A673 (cell line): ENCODE data around the gene CES3. TPM values are rescaled to one million over a fixed set of nuclear protein-coding genes. Genes with fewer than 3 reads are reported as not detected.

ENCODE experiments used
- BruUV-seq: library from RNA; stranded (reverse); fragments of 400-500 nt; replicated peaks from 2 replicates; lab custom pipeline; 2021; lab: Mats Ljungman, UMichigan
- CTCF ChIA-PET: fragments of 300-600 bp; sonication (Branson Sonifier 250); formaldehyde crosslinking; loops from one replicate; lab custom pipeline; 2022; ENCODE audit warnings: antibody characterized with exemption; lab: Charles Lee
- POLR2A ChIA-PET: fragments of 300-600 bp; sonication (Branson Sonifier 250); formaldehyde crosslinking; loops from one replicate; lab custom pipeline; 2022; ENCODE audit warnings: antibody characterized with exemption; ENCODE audit not compliant: low non-redundant PET; lab: Charles Lee
- DNase-seq: peaks from one replicate; pipeline ENCODE4 v3.0.0-alpha.2; 2015; ENCODE audit warnings: low spot score
- H3K27ac ChIP-seq: fragments of 200-600 bp; sonication (generic); 2 replicates; pipeline ENCODE4 v1.5.1; 2016; ENCODE audit warnings: mixed run types, low read depth, mild to moderate bottlenecking, mixed read lengths, antibody characterized with exemption, low read length; ENCODE audit not compliant: poor library complexity, severe bottlenecking
- H3K27me3 ChIP-seq: fragments of 200-600 bp; sonication (generic); replicated peaks from 2 replicates; pipeline ENCODE4 v1.6.1; 2017; ENCODE audit warnings: mixed run types, low read depth, mild to moderate bottlenecking, mixed read lengths, antibody characterized with exemption, low read length; ENCODE audit not compliant: insufficient read depth, poor library complexity
- H3K36me3 ChIP-seq: fragments of 200-600 bp; sonication (generic); 2 replicates; pipeline ENCODE4 v1.6.1; 2016; ENCODE audit warnings: mixed run types, mild to moderate bottlenecking, mixed read lengths, antibody characterized with exemption, low read length; ENCODE audit not compliant: insufficient read depth, poor library complexity, severe bottlenecking
- H3K4me1 ChIP-seq: fragments of 200-600 bp; sonication (generic); 2 replicates; pipeline ENCODE4 v1.6.1; 2017; ENCODE audit warnings: mixed run types, mild to moderate bottlenecking, mixed read lengths, antibody characterized with exemption, low read length; ENCODE audit not compliant: insufficient read depth, poor library complexity, severe bottlenecking
- H3K4me3 ChIP-seq: fragments of 200-600 bp; sonication (generic); 2 replicates; pipeline ENCODE4 v1.5.1; 2016; ENCODE audit warnings: low read depth, mixed run types, mild to moderate bottlenecking, mixed read lengths, low read length; ENCODE audit not compliant: poor library complexity, severe bottlenecking
- H3K9me3 ChIP-seq: fragments of 200-600 bp; sonication (generic); 2 replicates; pipeline ENCODE4 v1.6.1; 2016; ENCODE audit warnings: mixed run types, low read depth, mild to moderate bottlenecking, mixed read lengths, antibody characterized with exemption, low read length; ENCODE audit not compliant: poor library complexity, severe bottlenecking
- EZH2 ChIP-seq: fragments of 200-600 bp; sonication (generic); IDR thresholded peaks from 2 replicates; pipeline ENCODE4 v1.6.1; 2017; ENCODE audit warnings: borderline replicate concordance, low read depth, mild to moderate bottlenecking, mixed read lengths, antibody characterized with exemption, low read length; ENCODE audit not compliant: poor library complexity, severe bottlenecking
- intact Hi-C: fragments of 100-400 bp; cut with micrococcal nuclease; formaldehyde crosslinking; loops from one replicate; pipeline ENCODE4 v1.10.0; 2022; ENCODE audit not compliant: unreplicated experiment
- total RNA-seq: library from RNA; stranded (reverse); gene quantifications from 2 replicates; pipeline ENCODE4 v1.2.3, GENCODE V29; 2021
- TF ChIP-seq, protein P1 (sequence below): fragments of 300-800, 200-600 bp; sonication (generic); conservative IDR thresholded peaks from 2 replicates; pipeline ENCODE4 v1.5.1; 2017; ENCODE audit warnings: low read depth, mild to moderate bottlenecking, antibody characterized with exemption, low read length, moderate library complexity, mixed read lengths

CES3 gene
- total RNA-seq, 1 experiment from 2014 or later: 3.9 TPM

DNA sequence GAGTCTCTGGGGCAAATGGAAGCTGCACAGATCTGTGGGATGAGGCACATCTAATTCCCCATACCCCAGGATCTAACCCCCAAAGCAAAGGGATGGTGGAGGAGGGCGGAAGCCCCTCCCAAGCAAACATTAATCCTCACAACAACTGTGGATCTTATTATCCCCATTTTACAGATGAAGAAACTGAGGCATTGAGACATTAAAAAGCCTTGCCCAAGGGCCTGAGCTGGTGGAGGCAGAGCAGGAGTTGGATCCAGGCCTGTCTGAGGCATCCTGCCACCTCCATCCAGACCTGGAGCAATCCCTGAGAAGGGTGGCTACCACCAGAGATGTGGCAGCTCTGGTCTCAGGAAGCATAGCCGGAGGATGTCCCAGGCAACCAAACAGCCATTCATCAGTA, 50.2 kb downstream of the CES3 start:
- TF ChIP-seq EZH2: no peak
- TF ChIP-seq, protein P1, sequence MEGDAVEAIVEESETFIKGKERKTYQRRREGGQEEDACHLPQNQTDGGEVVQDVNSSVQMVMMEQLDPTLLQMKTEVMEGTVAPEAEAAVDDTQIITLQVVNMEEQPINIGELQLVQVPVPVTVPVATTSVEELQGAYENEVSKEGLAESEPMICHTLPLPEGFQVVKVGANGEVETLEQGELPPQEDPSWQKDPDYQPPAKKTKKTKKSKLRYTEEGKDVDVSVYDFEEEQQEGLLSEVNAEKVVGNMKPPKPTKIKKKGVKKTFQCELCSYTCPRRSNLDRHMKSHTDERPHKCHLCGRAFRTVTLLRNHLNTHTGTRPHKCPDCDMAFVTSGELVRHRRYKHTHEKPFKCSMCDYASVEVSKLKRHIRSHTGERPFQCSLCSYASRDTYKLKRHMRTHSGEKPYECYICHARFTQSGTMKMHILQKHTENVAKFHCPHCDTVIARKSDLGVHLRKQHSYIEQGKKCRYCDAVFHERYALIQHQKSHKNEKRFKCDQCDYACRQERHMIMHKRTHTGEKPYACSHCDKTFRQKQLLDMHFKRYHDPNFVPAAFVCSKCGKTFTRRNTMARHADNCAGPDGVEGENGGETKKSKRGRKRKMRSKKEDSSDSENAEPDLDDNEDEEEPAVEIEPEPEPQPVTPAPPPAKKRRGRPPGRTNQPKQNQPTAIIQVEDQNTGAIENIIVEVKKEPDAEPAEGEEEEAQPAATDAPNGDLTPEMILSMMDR: no peak
- Histone ChIP-seq H3K36me3 (no peaks in the 10 kb centered on the region), H3K4me3 (no peak overlapping the region), H3K27me3 (no peaks in the 10 kb centered on the region), H3K27ac (no peak overlapping the region), H3K9me3 (no peaks in the 10 kb centered on the region), H3K4me1 (peaks cover 19% of the 10 kb centered on the region)
- CTCF ChIA-PET: no interaction called here
- intact Hi-C loops: loop anchor here (5.0 kb wide), 1 partner anchor 59 kb away; no protein-coding TSS in a partner anchor
- BruUV-seq: no TSS peak
- POLR2A ChIA-PET: no interaction called here
- DNase-seq: no peak

DNA sequence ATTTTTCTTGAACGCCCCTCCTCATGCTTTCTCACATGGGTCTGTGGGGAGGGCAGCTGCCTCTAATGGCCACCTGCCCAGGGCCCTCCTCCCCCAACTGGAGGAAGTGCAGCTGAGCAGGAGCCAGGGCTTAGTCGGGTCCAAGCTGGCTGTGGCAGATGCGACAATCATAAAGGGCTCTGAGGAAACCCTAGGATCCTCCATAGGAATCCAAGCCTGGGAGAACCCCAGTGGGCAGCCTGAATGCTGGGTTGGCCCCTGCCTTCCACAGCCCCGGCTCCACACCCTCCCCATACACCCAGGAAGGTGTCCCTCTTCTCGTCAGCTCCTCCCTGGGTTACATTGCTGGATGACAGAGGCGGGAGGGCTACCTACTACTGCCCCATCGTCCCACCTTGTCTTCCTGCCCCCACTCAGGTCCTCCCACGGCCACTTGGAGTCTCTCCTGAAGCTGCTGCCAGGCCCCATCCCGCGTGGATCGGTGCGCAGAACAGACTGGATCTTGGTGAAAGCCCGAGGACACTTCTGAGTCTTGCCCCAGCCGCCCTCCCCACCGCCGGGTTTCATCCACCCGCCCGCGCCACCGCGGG, 52.3 kb downstream of the CES3 start:
- peak overlapping the region; percentile 55 for H3K4me3 ChIP-seq
- H3K4me1 ChIP-seq: peaks cover 19% of the 10 kb centered on the region
- peak overlapping the region; percentile 90 for H3K27ac ChIP-seq
- no peaks in the 10 kb centered on the region for H3K36me3 ChIP-seq
- no peaks in the 10 kb centered on the region for H3K27me3 ChIP-seq
- ChIA-PET POLR2A (interaction anchor here (0.6 kb wide), 1 partner anchor 422 kb away, joined by 4 read pairs; no protein-coding TSS in a partner anchor), CTCF (interaction anchor here (0.5 to 2.7 kb wide), 6 partner anchors 13 to 142 kb away, joined by 3 to 12 read pairs (median 3); partner anchors contain the start of gene B3GNT9)
- DNase-seq: peak; percentile 32
- H3K9me3 ChIP-seq: no peaks in the 10 kb centered on the region
- intact Hi-C loops: loop anchor here (5.0 kb wide), 1 partner anchor 61 kb away; no protein-coding TSS in a partner anchor
- BruUV-seq: no TSS peak
- TF ChIP-seq, protein P1: no peak
- TF ChIP-seq EZH2: no peak

DNA sequence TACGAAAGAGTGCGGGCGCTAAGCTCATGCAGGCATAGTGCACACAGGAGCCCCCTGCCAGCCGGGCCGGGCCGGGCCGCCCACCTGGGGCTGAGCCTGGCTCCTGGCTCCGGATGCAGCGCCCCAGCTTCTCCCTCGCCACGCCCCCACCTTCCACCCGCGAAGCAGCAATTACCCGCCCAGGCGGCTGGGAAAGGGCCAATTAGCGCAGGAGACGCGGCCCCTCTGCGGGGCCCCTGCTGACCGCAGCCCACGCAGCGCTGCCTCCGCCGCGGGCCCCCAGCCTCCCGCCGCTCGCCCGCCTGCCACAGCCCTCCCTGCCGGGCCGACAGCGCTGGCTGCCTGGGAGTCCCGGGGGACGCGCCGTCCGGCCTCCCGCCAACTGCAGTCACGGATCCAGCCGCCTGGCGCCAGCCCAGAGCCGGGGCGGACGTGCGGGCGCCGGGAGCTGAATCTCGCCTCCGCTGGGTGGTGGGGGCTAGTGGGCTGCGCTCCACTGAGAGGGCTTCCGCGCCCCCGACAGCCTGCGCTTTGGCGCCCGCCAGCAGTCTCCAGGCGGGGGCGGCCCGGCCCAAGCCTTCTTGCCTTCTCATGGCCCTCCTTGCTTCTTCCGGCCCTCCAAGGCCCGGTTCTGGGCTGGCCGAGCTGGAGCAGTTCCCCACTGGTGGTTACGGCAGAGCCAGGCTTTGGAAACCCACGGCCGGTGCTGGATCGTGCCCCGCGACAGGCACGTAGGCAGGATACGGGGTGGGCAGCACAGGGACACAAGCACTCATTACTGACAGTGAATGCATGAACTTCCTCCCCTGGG, 53.0 kb downstream of the CES3 start:
- Histone ChIP-seq H3K4me3 (peak overlapping the region; percentile 55), H3K4me1 (peaks cover 19% of the 10 kb centered on the region), H3K36me3 (no peaks in the 10 kb centered on the region), H3K9me3 (no peaks in the 10 kb centered on the region), H3K27ac (peak overlapping the region; percentile 90), H3K27me3 (no peaks in the 10 kb centered on the region)
- CTCF ChIA-PET: interaction anchor here (0.5 to 2.7 kb wide), 8 partner anchors 12 to 1304 kb away, joined by 3 to 12 read pairs (median 3); partner anchors contain the start of gene B3GNT9
- BruUV-seq: no TSS peak
- TF ChIP-seq, protein P1: peak; percentile 31
- no peak for TF ChIP-seq EZH2
- intact Hi-C loops: loop anchor here (2.0 to 5.0 kb wide), 2 partner anchors 62 to 137 kb away; partner anchors contain the start of gene B3GNT9
- peak; percentile 92 for DNase-seq
- POLR2A ChIA-PET: interaction anchor here (0.6 kb wide), 1 partner anchor 16 kb away, joined by 4 read pairs; no protein-coding TSS in a partner anchor
